Right cardiac atrium (tissue), 5 donors: Measurements from ENCODE around the gene PARL. TPM values are rescaled to one million over a fixed set of nuclear protein-coding genes. Genes with fewer than 3 reads are reported as not detected.

Source experiments
- ATAC-seq, 2 donors: fragments of 200-7000 bp; cut with Tn5 transposase; one replicate each; pipeline versions ENCODE4 v1.8.0 to v1.9.1; 2020; ENCODE audit warnings: moderate library complexity in 2 of 2, mild to moderate bottlenecking in 1 of 2
- DNase-seq, 3 donors: peaks; one replicate each; pipeline ENCODE4 v3.0.0-alpha.2; 2020
- H3K27ac ChIP-seq: one replicate; pipeline ENCODE4 v1.5.1; 2013; ENCODE audit warnings: mild to moderate bottlenecking, low read length, control low read depth, moderate library complexity
- H3K27me3 ChIP-seq: one replicate; pipeline ENCODE4 v1.6.1; 2013; ENCODE audit not compliant: control insufficient read depth, insufficient read depth
- H3K4me1 ChIP-seq: one replicate; pipeline ENCODE4 v1.6.1; 2013; ENCODE audit warnings: low read length; ENCODE audit not compliant: control insufficient read depth, insufficient read depth
- H3K4me3 ChIP-seq: one replicate; pipeline ENCODE4 v1.5.1; 2013; ENCODE audit warnings: low read length, control low read depth
- H3K9me3 ChIP-seq: one replicate; pipeline ENCODE4 v1.6.1; 2013; ENCODE audit warnings: low read length; ENCODE audit not compliant: control insufficient read depth
- WGBS: extraction: QIAGEN DNeasy Blood & Tissue Kit; methylation state at CpG from one replicate; pipeline ENCODE4 v1.1.7; 2013; 5-methylcytosine and 5-hydroxymethylcytosine counted together
- intact Hi-C, 4 donors: fragments of 100-400 bp; cut with DNase I; formaldehyde crosslinking; loops; one replicate each; pipeline versions ENCODE4 v1.11.0 to v1.14.0; 2022 to 2023
- polyA plus RNA-seq: library from polyadenylated mRNA; stranded (reverse); fragments of 200-250 nt; gene quantifications from one replicate; pipeline ENCODE4 v1.2.3, GENCODE V29; 2013
- total RNA-seq, 4 donors: library from RNA; stranded (reverse); fragmentation: NEBNext Ultra II Directional; extraction: Animal tissue kit (Norgen Biotek cat#: 25700); gene quantifications; one replicate each; pipeline ENCODE4 v1.2.1, GENCODE V29; 2021
- donor health status: healthy with polysubstance abuse.
- donor health status: DM: no; HTN: yes; CAD: no.
- donor health status: DM: no; HTN: no; CAD: no.
- donor health status: DM: no; HTN: yes; CAD: no; lungs with severe emphysema.
- donor health status: DM: yes; HTN: yes; CAD: no.

Gene PARL
- total and polyA plus RNA-seq, 5 donors = 53.6 to 82.2 (median 62.2) TPM

- 80% methylated on average over 2 of the region's 2 CpGs for WGBS
- Histone ChIP-seq H3K4me1 (no peaks in the 10 kb centered on the region), H3K9me3 (no peaks in the 10 kb centered on the region), H3K27me3 (no peaks in the 10 kb centered on the region), H3K27ac (no peak overlapping the region), H3K4me3 (no peak overlapping the region)
- intact Hi-C loops = no loop called here
- ATAC-seq (no peak), DNase-seq (no peak)
Measured at GRCh38 chr3:183918178-183918577, 33.5 kb upstream of the PARL start.

GRCh38 chr3:183917776-183918175 lies 33.1 kb upstream of the PARL start:
- WGBS = 90% methylated on average over 4 of the region's 4 CpGs
- Histone ChIP-seq H3K27ac (no peak overlapping the region), H3K9me3 (no peaks in the 10 kb centered on the region), H3K4me1 (no peaks in the 10 kb centered on the region), H3K4me3 (no peak overlapping the region), H3K27me3 (no peaks in the 10 kb centered on the region)
- intact Hi-C loops = no loop called here
- ATAC-seq (no peak), DNase-seq (no peak)

GRCh38 chr3:183914856-183915255 lies 30.2 kb upstream of the PARL start:
- WGBS = 86% methylated on average over 5 of the region's 5 CpGs

GRCh38 chr3:183913580-183913920 lies 28.9 kb upstream of the PARL start:
- no peak overlapping the region for H3K27ac ChIP-seq
- H3K4me1 ChIP-seq = no peaks in the 10 kb centered on the region
- H3K4me3 ChIP-seq = no peak overlapping the region
- 88% methylated on average over 9 of the region's 9 CpGs for WGBS
- ATAC-seq (no peak), DNase-seq (no peak)
- intact Hi-C loops = no loop called here
- H3K27me3 ChIP-seq = no peaks in the 10 kb centered on the region
- no peaks in the 10 kb centered on the region for H3K9me3 ChIP-seq

More at GRCh38 chr3:183914856-183915255, 30.2 kb upstream of the PARL start:
- H3K27ac ChIP-seq = no peak overlapping the region
- no peaks in the 10 kb centered on the region for H3K27me3 ChIP-seq
- no peaks in the 10 kb centered on the region for H3K9me3 ChIP-seq
- ATAC-seq (no peak), DNase-seq (no peak)
- no peaks in the 10 kb centered on the region for H3K4me1 ChIP-seq
- H3K4me3 ChIP-seq = no peak overlapping the region
- intact Hi-C loops = no loop called here

- Histone ChIP-seq H3K9me3 (no peaks in the 10 kb centered on the region), H3K27ac (no peak overlapping the region), H3K4me1 (no peaks in the 10 kb centered on the region), H3K4me3 (no peak overlapping the region), H3K27me3 (no peaks in the 10 kb centered on the region)
- DNase-seq (no peak), ATAC-seq (no peak)
- intact Hi-C loops = no loop called here
- 77% methylated on average over 10 of the region's 10 CpGs for WGBS
Measured at GRCh38 chr3:183912895-183913579, 28.4 kb upstream of the PARL start.

GRCh38 chr3:183911763-183912506 lies 27.3 kb upstream of the PARL start:
- no peak for DNase-seq
- 84% methylated on average over 8 of the region's 8 CpGs for WGBS
- no peaks in the 10 kb centered on the region for H3K27me3 ChIP-seq
- ATAC-seq = no peak
- no peak overlapping the region for H3K27ac ChIP-seq
- H3K9me3 ChIP-seq = no peaks in the 10 kb centered on the region
- intact Hi-C loops = no loop called here
- H3K4me3 ChIP-seq = no peak overlapping the region
- H3K4me1 ChIP-seq = no peaks in the 10 kb centered on the region

GRCh38 chr3:183911087-183911486 lies 26.4 kb upstream of the PARL start:
- no peaks in the 10 kb centered on the region for H3K27me3 ChIP-seq
- ATAC-seq (no peak), DNase-seq (no peak)
- no peak overlapping the region for H3K27ac ChIP-seq
- intact Hi-C loops = no loop called here
- no peak overlapping the region for H3K4me3 ChIP-seq
- no peaks in the 10 kb centered on the region for H3K4me1 ChIP-seq
- 72% methylated on average over 6 of the region's 6 CpGs for WGBS
- no peaks in the 10 kb centered on the region for H3K9me3 ChIP-seq

GRCh38 chr3:183909030-183909600 lies 24.4 kb upstream of the PARL start:
- DNase-seq = no peak
- intact Hi-C loops = loop anchor here in 1 of 4 donors (10.0 kb wide), 1 partner anchor 96 kb away; no protein-coding TSS in a partner anchor
- WGBS = 77% methylated on average over 14 of the region's 14 CpGs

GRCh38 chr3:183907911-183908331 lies 23.2 kb upstream of the PARL start:
- no peak overlapping the region for H3K4me3 ChIP-seq
- intact Hi-C loops = loop anchor here in 1 of 4 donors (10.0 kb wide), 1 partner anchor 97 kb away; no protein-coding TSS in a partner anchor
- DNase-seq (no peak), ATAC-seq (no peak)
- H3K27ac ChIP-seq = no peak overlapping the region
- H3K4me1 ChIP-seq = no peaks in the 10 kb centered on the region
- no peaks in the 10 kb centered on the region for H3K9me3 ChIP-seq
- no peaks in the 10 kb centered on the region for H3K27me3 ChIP-seq
- WGBS = 79% methylated on average over 16 of the region's 16 CpGs

More at GRCh38 chr3:183909030-183909600, 24.4 kb upstream of the PARL start:
- Histone ChIP-seq H3K27me3 (no peaks in the 10 kb centered on the region), H3K4me1 (no peaks in the 10 kb centered on the region), H3K4me3 (no peak overlapping the region), H3K9me3 (no peaks in the 10 kb centered on the region), H3K27ac (no peak overlapping the region)
- ATAC-seq = no peak

GRCh38 chr3:183907176-183907575 lies 22.5 kb upstream of the PARL start:
- Histone ChIP-seq H3K4me1 (no peaks in the 10 kb centered on the region), H3K9me3 (no peaks in the 10 kb centered on the region), H3K27ac (no peak overlapping the region), H3K4me3 (no peak overlapping the region), H3K27me3 (no peaks in the 10 kb centered on the region)
- DNase-seq (no peak), ATAC-seq (no peak)
- intact Hi-C loops = loop anchor here in 1 of 4 donors (10.0 kb wide), 1 partner anchor 98 kb away; no protein-coding TSS in a partner anchor
- 64% methylated on average over 6 of the region's 6 CpGs for WGBS
